CD14-positive monocyte (primary cell): ENCODE measurements around the gene ZFHX3. TPM values are rescaled to one million over a fixed set of nuclear protein-coding genes. Genes with fewer than 3 reads are reported as not detected.

Experiments
- DNase-seq, 3 donors: peaks; one replicate each; pipeline ENCODE4 v3.0.0-alpha.2; 2011 to 2022
- H2AFZ ChIP-seq: 2 replicates; pipeline ENCODE4 v1.6.0; 2012; ENCODE audit warnings: mild to moderate bottlenecking, low read depth, low read length, inconsistent platforms; ENCODE audit not compliant: insufficient read depth, poor library complexity, severe bottlenecking
- H3K27ac ChIP-seq, 2 donors: 1 replicate in 1 of 2; 2 replicates in 1 of 2; pipeline ENCODE4 v1.5.1; 2012 to 2013; ENCODE audit warnings: low read length in 2 of 2, control low read depth in 1 of 2, inconsistent platforms in 1 of 2, low read depth in 1 of 2, mild to moderate bottlenecking in 1 of 2
- H3K27me3 ChIP-seq, 2 donors: one replicate each; pipeline versions ENCODE4 v1.6.0 to v1.6.1; 2011 to 2013; ENCODE audit warnings: low read length in 2 of 2; ENCODE audit not compliant: control insufficient read depth in 2 of 2, insufficient read depth in 2 of 2
- H3K36me3 ChIP-seq, 2 donors: replicated peaks in 1 of 2; 1 replicate in 1 of 2; 2 replicates in 1 of 2; pipeline versions ENCODE4 v1.5.1 to v1.6.1; 2012 to 2013; ENCODE audit warnings: low read length in 2 of 2, control low read depth in 1 of 2, inconsistent platforms in 1 of 2, mild to moderate bottlenecking in 1 of 2; ENCODE audit not compliant: insufficient read depth in 2 of 2, control insufficient read depth in 1 of 2
- H3K4me1 ChIP-seq, 2 donors: 1 replicate in 1 of 2; 2 replicates in 1 of 2; pipeline versions ENCODE4 v1.5.1 to v1.6.1; 2012 to 2013; ENCODE audit warnings: low read length in 2 of 2, control low read depth in 1 of 2, inconsistent platforms in 1 of 2, mild to moderate bottlenecking in 1 of 2, moderate library complexity in 1 of 2; ENCODE audit not compliant: insufficient read depth in 2 of 2, control insufficient read depth in 1 of 2
- H3K4me2 ChIP-seq: replicated peaks from 2 replicates; pipeline ENCODE3; 2012; ENCODE audit warnings: low read length, moderate library complexity, mild to moderate bottlenecking; ENCODE audit not compliant: poor library complexity, severe bottlenecking; ENCODE audit errors: extremely low read depth
- H3K4me3 ChIP-seq, 3 experiments: fragments of 200-600 bp in 1 of 3; sonication (generic) in 1 of 3; replicated peaks in 1 of 3; 1 replicate in 2 of 3; 2 replicates in 1 of 3; pipeline ENCODE4 v1.5.1; 2011 to 2013; ENCODE audit warnings: low read length in 3 of 3, mild to moderate bottlenecking in 3 of 3, control low read depth in 2 of 3, low read depth in 2 of 3, inconsistent platforms in 1 of 3, moderate library complexity in 1 of 3
- H3K79me2 ChIP-seq: 2 replicates; pipeline ENCODE4 v1.6.0; 2012; ENCODE audit warnings: mild to moderate bottlenecking, control low read depth, inconsistent platforms, low read length, moderate library complexity; ENCODE audit not compliant: insufficient read depth
- H3K9ac ChIP-seq: 2 replicates; pipeline ENCODE4 v1.6.0; 2017; ENCODE audit warnings: low read length, mild to moderate bottlenecking; ENCODE audit not compliant: insufficient read depth, poor library complexity, severe bottlenecking
- H3K9me3 ChIP-seq, 2 donors: replicated peaks in 1 of 2; 1 replicate in 1 of 2; 2 replicates in 1 of 2; pipeline versions ENCODE4 v1.5.1 to v1.6.1; 2012 to 2013; ENCODE audit warnings: low read length in 2 of 2, control low read depth in 1 of 2; ENCODE audit not compliant: control insufficient read depth in 1 of 2, insufficient read depth in 1 of 2
- H4K20me1 ChIP-seq: 2 replicates; pipeline ENCODE4 v1.6.0; 2012; ENCODE audit warnings: mild to moderate bottlenecking, low read length, control low read depth, moderate library complexity; ENCODE audit not compliant: insufficient read depth
- H3K27ac Mint-ChIP-seq, 7 donors: one replicate each; pipeline ENCODE4 v1.8.0; 2020; ENCODE audit warnings: mild to moderate bottlenecking in 7 of 7, mixed read lengths in 7 of 7, moderate library complexity in 6 of 7, inconsistent platforms in 2 of 7
- H3K27me3 Mint-ChIP-seq, 3 donors: one replicate each; pipeline ENCODE4 v1.8.0; 2021 to 2022; ENCODE audit warnings: low read depth in 3 of 3, mild to moderate bottlenecking in 3 of 3, mixed read lengths in 3 of 3, moderate library complexity in 3 of 3, inconsistent platforms in 1 of 3
- H3K36me3 Mint-ChIP-seq, 2 donors: one replicate each; pipeline ENCODE4 v1.8.0; 2020; ENCODE audit warnings: mixed read lengths in 2 of 2, inconsistent platforms in 1 of 2, mild to moderate bottlenecking in 1 of 2
- H3K4me1 Mint-ChIP-seq: one replicate; pipeline ENCODE4 v1.8.0; 2020; ENCODE audit warnings: mild to moderate bottlenecking, mixed read lengths
- H3K4me3 Mint-ChIP-seq, 2 donors: one replicate each; pipeline ENCODE4 v1.8.0; 2020; ENCODE audit warnings: mild to moderate bottlenecking in 2 of 2, mixed read lengths in 2 of 2, moderate library complexity in 1 of 2
- H3K9me3 Mint-ChIP-seq, 7 donors: one replicate each; pipeline ENCODE4 v1.8.0; 2020 to 2022; ENCODE audit warnings: mixed read lengths in 7 of 7, mild to moderate bottlenecking in 6 of 7, moderate library complexity in 6 of 7, inconsistent platforms in 2 of 7
- WGBS: methylation state at CpG from one replicate; pipeline ENCODE4 v1.1.5; 2013; ENCODE audit warnings: missing lambda C conversion rate; ENCODE audit not compliant: insufficient coverage; 5-methylcytosine and 5-hydroxymethylcytosine counted together
- intact Hi-C, 2 donors: fragments of 100-400 bp; cut with micrococcal nuclease; formaldehyde crosslinking; loops; one replicate each; pipeline versions ENCODE4 v1.15.0 to v1.15.1; 2023
- polyA plus RNA-seq, 3 donors: library from polyadenylated mRNA; depleted of rRNA in 1 of 3; unstranded in 2 of 3; stranded (reverse) in 1 of 3; fragments of 300-500 nt in 2 of 3; fragments of >200 nt in 1 of 3; fragmentation: Illumina TruSeq in 2 of 3; gene quantifications; 1 replicate in 2 of 3; 2 replicates in 1 of 3; pipeline ENCODE4 v1.2.3, GENCODE V29; 2012 to 2021
- TF ChIP-seq, protein P1 (sequence below): fragments of 200-600 bp; IDR thresholded peaks from one replicate; pipeline ENCODE4 v1.8.0; 2022; ENCODE audit warnings: antibody characterized with exemption, mild to moderate bottlenecking

ZFHX3 gene
- polyA plus RNA-seq, 3 donors = 0.42 to 4.2 (median 0.43) TPM

DNA sequence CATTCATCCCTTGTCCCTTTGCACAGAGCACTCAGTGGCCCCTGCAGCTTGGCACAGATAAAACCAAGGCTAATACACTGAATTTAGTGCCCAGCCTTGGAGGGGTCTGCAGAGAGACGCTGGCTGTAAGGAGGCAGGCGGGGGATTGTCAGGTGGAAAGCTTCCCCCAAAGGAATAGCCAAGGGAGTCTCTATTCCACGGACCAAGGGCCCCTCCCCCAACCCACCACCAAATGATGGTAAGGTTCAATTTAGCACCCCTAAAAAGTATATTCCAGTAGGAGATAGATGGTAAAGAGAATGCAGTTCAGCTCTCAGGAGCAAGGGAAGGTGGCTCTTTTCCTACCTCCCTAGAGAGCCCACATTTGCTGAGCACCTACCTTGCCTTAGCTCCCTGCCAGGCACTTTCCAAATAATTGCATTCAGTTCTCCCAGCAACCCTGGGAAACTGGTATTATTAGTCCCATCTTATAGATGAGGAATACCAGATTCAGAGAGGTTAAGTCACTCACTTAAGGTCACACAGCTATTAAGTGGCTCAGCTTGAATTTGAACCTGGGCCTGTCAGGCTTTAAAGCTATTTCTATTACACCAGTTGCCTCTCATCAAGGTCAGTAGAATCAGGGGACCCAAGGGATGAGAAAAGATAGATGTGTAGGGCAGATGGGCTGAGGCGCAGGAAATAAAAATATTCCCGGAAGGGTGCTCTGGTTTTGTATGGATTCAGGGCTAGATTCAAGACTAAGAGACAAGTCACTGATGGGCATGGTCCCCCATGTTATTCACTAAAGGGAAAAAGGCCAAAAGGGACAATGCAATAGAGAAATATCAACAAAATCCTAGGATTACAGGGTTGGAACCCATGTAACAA lies 20.0 kb upstream of the ZFHX3 start:
- DNase-seq = peak in 1 of 3 donors; percentile 6
- peak overlapping the region; percentile 99 to 100 (median 100) for H3K27ac Mint-ChIP-seq
- Histone ChIP-seq H3K9me3 (peaks cover 0 to 5% of the 10 kb centered on the region in 2 donors), H3K4me3 (peak overlapping the region in 1 of 3 experiments; percentile 47), H2AFZ (no peak overlapping the region), H3K4me2 (peak overlapping the region; percentile 56), H3K27me3 (peaks cover 23 to 46% of the 10 kb centered on the region in 2 donors), H3K36me3 (no peaks in the 10 kb centered on the region), H3K9ac (peak overlapping the region; percentile 88), H3K79me2 (no peaks in the 10 kb centered on the region), H3K4me1 (peaks cover 88 to 89% of the 10 kb centered on the region in 2 donors), H3K27ac (peak overlapping the region; percentile 94 to 99), H4K20me1 (peaks cover 7% of the 10 kb centered on the region)
- H3K36me3 Mint-ChIP-seq = peaks cover 9 to 16% of the 10 kb centered on the region in 2 donors
- TF ChIP-seq, protein P1, sequence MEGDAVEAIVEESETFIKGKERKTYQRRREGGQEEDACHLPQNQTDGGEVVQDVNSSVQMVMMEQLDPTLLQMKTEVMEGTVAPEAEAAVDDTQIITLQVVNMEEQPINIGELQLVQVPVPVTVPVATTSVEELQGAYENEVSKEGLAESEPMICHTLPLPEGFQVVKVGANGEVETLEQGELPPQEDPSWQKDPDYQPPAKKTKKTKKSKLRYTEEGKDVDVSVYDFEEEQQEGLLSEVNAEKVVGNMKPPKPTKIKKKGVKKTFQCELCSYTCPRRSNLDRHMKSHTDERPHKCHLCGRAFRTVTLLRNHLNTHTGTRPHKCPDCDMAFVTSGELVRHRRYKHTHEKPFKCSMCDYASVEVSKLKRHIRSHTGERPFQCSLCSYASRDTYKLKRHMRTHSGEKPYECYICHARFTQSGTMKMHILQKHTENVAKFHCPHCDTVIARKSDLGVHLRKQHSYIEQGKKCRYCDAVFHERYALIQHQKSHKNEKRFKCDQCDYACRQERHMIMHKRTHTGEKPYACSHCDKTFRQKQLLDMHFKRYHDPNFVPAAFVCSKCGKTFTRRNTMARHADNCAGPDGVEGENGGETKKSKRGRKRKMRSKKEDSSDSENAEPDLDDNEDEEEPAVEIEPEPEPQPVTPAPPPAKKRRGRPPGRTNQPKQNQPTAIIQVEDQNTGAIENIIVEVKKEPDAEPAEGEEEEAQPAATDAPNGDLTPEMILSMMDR = no peak
- H3K4me1 Mint-ChIP-seq = peaks cover 86% of the 10 kb centered on the region
- WGBS = 80% methylated on average over 1 of the region's 5 CpGs
- H3K4me3 Mint-ChIP-seq = peak overlapping the region; percentile 37 to 81
- H3K9me3 Mint-ChIP-seq = peaks cover 0 to 16% (median 14%) of the 10 kb centered on the region in 7 donors
- intact Hi-C loops = loop anchor here in 1 of 2 donors (10.0 kb wide), 1 partner anchor 893 kb away; the partner anchor contains the start of gene PMFBP1
- peaks cover 43 to 68% (median 48%) of the 10 kb centered on the region in 3 donors for H3K27me3 Mint-ChIP-seq

DNA sequence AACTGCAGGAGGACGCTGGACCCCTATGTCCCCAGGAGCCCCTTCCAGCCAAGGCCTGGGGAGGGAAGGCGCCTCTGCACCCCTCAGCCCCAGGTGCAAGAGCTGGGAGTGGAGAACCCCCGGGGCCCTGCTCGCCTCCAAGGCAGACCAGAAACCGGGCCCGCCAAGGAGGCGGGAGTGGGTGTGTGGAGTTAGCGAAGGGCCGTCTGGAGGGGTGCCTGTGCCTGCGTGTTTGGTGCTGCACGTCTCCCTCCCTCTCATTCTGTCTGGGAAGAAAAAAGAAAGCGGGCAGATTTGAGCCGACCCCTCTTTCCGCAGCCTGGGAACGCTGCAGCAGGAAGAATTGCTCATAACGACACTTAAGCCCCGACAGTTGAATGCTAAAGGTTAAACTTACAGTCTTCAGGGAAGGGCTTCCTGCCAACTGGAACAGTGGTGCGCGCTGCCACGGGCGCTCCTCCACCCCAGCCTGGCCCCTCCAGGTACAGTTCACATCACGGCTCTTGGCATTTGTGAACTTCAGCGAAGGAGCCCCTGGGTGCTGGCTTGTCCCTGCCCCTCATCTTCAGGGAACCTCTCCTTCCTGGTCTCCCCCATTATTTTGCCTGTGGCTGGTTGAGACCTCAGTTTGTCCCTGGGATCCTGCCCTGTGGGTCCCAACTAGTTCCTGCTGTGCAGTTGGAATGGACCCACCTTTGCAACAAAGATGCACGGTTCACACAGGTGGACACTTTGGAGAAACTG lies 19.2 kb upstream of the ZFHX3 start:
- no peaks in the 10 kb centered on the region for H3K36me3 ChIP-seq
- no peak for DNase-seq
- peak overlapping the region in 1 of 2 donors; percentile 94 for H3K27ac ChIP-seq
- peaks cover 0 to 5% of the 10 kb centered on the region in 2 donors for H3K9me3 ChIP-seq
- 86% methylated on average over 12 of the region's 24 CpGs for WGBS
- peaks cover 93 to 97% of the 10 kb centered on the region in 2 donors for H3K4me1 ChIP-seq
- no peak overlapping the region for H3K9ac ChIP-seq
- peak overlapping the region; percentile 74 for H2AFZ ChIP-seq
- peak overlapping the region in 4 of 7 donors; percentile 99 to 100 (median 100) for H3K27ac Mint-ChIP-seq
- intact Hi-C loops = loop anchor here in 1 of 2 donors (10.0 kb wide), 1 partner anchor 892 kb away; the partner anchor contains the start of gene PMFBP1
- H3K4me3 ChIP-seq = peak overlapping the region in 1 of 3 experiments; percentile 66
- H3K27me3 Mint-ChIP-seq = peaks cover 50 to 72% (median 54%) of the 10 kb centered on the region in 3 donors
- no peaks in the 10 kb centered on the region for H3K79me2 ChIP-seq
- peak overlapping the region; percentile 60 for H3K4me2 ChIP-seq
- H3K4me1 Mint-ChIP-seq = peaks cover 94% of the 10 kb centered on the region
- TF ChIP-seq, protein P1 = no peak
- H3K4me3 Mint-ChIP-seq = peak overlapping the region in 1 of 2 donors; percentile 42
- peaks cover 0 to 16% (median 14%) of the 10 kb centered on the region in 7 donors for H3K9me3 Mint-ChIP-seq
- H3K36me3 Mint-ChIP-seq = peaks cover 9 to 19% of the 10 kb centered on the region in 2 donors
- peaks cover 32 to 54% of the 10 kb centered on the region in 2 donors for H3K27me3 ChIP-seq
- peaks cover 10% of the 10 kb centered on the region for H4K20me1 ChIP-seq
